GM21717 (cell line): ENCODE data around the gene PLCH2.

Source experiments
- ATAC-seq: cut with Tn5 transposase; IDR thresholded peaks from one replicate; pipeline ENCODE4 v1.9.1; 2021; ENCODE audit warnings: mild to moderate bottlenecking, moderate library complexity; ENCODE audit not compliant: unreplicated experiment

Gene PLCH2

DNA sequence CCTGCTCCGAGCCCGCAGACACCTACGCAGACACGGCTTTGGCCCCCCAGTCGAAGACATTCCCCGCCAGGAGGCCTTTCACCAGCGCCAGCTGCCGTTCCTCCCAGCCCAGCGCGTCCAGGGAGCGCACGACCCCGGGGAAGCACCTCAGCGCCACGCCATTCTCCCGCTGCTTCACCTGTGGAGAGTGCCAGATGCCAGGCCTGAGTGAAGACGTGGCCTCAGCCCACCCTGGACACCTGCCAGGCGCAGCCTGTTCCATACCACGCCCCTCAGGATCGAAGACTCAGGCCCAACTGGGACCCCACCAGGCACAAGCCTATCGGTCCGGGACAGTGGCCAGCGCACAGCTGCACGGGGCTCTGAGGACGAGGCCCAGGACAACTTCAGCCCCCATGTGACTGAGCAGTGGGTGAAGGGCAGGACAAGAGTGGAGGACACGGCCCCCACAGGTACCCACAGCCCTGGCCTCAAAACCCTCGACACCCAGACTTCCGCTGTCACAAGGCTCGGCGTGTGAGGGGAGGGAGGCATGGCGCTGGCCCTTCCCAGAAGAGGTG, 36.9 kb downstream of the PLCH2 start:
- ATAC-seq = no peak

DNA sequence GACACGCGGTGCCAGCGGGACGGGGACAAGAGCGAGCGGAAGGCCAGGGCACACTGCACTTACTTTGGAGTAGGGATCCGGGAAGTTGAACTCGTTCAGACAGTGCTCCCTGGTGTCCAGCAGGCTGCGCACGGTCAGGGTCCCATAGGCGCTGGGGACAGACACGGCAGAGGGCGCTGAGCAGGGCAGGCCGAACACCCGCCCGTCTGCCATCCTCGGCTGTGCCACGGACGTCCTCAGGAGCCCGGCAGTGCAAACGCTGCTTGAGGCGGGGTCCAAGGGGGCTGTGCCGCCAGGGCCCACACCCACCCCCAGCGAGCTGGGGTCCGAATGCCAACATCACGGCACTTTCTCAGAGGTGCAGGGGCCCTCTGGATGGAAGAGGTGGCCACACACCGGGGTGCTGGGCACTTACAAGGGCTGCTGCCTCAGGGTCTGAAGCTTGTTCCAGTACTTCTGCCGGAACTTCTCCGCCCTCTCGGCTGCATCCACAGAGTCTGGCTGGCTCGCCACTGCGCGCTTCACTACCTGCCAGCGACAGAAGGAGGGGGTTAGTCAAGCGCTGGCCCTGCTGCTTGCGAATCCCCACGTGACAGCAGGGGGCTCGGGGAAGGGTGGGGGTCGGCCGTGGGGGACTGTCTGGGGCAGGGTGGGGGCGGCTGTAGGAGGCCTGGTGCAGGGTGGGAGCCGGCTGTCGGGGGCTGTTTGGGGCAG, 38.0 kb downstream of the PLCH2 start:
- no peak for ATAC-seq

DNA sequence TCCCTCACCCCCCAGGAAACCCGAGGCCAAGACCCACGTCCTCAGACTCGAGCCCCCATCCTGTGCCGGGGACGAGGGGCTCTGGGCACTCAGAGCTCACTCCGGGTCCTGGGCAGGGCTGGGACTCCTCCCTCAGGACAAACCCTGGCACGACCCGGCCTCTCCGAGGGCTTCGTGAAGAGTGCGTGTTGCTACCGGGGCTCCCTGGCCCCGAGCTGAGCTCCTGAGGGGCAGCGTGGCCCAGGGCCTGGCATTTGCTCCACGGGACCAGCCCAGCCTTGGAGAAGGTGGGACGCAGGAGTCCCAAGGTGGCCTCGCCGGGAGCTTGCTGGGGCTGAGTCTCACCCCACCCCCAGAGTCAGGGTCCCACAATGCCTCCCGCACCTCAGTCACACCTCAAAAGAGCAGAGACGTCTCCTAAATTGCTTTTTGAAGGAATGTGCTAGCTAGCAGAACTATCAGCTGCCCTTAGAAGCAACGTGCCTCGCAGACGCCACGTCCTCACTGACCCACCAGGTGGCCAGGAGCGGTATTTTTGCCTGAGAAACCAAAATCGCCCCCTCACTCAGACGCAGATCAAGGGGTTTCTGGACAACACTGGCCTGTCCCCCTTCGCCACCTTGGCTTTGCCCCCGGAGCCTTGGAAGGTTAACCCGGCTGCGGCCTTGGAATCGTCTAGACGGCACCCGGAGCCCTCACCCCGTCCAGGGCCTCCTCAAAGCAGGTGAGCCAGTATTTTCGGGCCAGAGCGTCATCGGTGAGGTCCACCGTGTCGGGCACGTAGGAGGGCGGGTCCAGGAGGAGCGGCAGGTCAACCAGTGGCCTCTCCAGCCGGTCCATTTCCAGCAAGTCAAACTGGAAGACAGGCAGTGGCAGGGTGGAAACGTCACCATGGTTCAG, 39.0 kb downstream of the PLCH2 start:
- no peak for ATAC-seq

DNA sequence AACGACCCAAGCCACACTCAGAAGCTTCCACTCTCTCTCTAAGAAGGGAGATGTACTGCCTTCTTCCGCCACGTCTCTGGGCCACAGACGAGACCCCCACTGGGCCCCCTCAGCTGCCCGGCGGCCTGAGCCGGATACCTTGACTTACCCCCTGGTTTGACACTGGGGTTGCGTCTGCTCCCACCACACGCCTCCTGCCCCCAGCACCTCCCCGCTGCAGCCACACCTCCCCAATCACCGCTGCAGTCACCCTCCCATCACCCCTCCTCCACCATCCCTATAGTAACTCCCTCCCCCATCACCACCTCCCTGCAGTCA, 39.6 kb downstream of the PLCH2 start:
- no peak for ATAC-seq

DNA sequence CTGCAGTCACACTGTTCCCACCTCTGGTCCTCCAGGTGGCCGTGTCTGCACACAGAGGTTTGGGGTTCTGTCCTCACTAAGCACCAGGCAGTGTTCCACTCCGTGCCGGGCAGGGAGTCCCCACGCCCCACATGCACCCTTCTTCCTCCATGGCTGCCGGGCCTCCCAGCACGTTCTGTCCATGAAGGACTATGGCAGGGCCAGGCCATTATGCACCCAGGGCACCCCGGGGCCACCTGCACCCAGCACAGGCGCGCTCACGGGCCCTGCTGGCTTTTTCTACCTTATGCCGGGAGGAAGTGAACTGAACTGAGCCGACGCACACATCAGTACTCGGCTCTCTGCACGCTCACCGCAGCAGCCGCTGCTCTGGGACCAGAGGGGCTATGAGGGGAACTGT, 40.0 kb downstream of the PLCH2 start:
- ATAC-seq = no peak

DNA sequence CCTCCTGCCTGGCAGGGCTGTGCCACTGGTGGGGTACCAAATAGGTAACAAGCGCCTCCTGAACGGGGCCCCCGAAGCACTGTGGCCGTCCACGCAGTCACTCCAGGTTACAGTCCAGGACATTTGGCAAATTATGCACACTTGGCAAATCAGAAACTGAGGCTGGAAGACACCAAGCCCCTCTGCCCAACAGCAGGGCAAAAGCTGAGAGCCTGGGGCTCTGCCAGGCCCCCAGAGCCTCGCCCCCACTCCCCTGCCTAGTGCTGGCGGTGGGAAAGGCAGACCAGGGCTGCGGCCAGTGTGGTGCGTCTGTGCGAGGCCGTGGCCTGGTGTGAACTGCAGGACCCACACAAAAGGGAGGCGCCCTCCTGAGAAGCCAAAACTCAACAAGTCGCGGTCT, 40.9 kb downstream of the PLCH2 start:
- ATAC-seq = no peak

DNA sequence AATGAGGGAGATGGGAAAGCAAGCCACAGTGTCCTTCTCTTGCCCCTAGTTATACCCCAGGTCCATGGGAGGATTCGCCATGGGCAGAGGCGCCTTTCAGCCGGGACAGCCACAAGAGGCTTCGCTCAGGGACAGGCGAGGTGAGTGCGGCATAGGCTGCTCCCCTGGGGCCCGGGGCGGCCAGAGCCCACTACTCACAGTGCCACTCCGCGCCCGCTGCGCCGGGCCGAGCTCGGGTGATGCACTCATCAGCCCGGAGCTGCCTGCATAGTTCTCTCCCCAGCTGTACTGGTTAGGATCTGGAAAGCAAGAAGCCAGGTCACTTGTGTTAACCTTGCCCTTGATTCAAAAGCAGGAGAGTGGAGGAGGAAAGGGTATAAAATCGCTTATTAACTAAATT, 41.9 kb downstream of the PLCH2 start:
- ATAC-seq = no peak

DNA sequence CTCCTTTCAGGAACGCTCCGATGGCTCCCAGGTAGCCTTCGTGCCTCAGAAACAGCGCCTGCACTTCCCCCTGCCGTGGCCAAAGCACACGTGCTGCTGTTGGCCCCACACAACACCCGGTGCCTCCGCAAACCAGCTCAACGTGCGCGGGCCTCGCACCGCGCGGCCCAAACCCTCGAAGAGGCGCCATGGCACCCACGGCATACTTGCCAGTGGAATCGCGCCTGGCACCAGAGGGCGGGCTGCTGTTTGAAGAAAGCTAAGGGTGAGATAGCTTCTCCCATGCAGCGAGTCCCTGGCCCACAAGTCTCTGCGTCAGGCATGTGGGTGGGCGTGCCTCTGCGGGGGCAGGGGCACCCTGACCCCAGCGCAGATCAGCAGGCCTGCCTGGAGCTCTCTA, 42.4 kb downstream of the PLCH2 start:
- ATAC-seq = no peak

DNA sequence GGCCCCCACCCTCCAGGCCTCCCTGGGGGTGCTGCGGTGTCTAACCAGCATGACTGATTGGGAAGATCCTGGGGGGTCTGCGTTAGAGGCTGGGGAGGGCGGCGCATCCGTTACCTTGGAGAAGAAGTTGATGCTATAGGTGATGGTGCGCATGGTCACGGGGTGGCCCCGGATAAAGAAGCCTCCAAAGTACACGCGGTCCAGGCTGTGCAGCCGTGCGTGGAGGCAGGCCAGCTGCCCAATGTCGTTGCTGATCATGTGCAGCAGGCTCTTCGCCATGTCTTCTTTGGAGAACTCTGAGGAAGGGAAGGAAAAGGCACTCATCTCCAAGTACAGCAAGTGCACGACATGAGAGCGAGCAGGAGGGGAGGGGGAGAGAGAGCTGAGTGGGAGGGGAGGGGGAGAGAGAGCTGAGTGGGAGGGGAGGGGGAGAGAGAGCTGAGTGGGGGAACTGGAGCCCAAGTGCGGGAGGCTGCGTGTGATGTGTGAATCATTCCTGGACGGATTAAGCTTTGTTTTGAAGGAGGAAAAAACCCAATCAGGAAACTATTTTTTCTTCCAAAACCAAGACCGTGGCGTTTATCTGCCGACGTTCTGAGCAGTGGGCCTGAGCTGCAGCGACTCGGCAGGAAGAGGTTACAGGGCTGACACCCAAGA, 43.1 kb downstream of the PLCH2 start:
- no peak for ATAC-seq

DNA sequence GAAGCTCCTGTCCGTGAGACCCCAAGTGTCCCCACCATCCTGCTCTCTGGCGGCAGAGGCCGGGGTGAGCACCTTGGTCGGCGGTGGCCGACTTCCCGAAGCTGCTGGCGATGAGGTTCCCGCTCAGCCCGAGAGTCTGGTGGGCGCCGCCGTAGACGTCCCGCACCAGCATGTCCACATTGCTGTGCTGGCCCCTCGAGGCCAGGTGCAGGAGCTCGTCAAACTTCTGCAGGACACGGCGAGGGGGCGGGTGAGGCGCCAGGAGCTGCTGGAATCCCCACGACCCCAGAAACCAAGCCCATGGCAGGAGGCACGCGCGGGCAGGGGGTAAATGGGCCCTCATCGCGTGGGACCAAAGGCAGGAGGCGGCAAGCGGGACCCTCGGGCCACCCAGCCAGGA, 43.6 kb downstream of the PLCH2 start:
- no peak for ATAC-seq

DNA sequence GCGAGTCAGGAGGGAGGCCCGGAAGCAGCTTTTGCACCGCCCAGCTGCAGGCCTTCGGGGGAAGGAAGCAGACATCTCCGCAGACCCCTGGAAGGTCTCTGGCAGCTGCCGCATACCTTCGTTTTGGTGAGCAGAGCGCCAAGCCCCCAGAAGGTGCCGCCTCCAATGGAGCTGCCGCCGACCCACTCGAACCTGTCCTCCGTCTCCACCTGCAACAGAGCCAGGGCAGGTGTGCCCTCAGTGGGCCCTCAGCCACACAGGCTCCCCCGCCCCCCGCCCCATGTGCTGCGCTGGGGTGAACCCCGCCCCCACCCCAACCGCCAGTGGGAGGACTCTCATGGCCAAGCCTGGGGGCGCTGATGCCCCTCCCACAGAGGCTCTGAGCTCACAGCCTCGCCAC, 44.1 kb downstream of the PLCH2 start:
- no peak for ATAC-seq

DNA sequence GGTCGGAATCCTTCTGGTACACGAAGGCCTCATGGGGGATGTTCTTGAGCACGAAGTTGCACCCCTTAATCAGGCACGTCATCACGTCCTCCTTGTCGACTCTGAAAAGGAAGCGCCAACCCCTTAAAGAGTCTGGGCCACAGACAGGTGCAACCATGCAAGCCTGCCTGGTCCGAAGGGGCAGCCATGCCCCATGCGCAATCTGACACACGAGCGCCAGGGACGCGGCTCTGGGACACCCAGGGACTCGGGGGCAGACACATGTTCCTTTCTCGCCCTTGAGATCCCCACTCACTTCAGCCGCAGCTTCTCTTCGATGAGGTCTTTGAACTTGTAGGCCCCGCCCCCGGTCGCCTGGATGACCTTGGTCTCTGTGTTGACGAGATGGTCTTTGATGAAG, 44.7 kb downstream of the PLCH2 start:
- no peak for ATAC-seq

DNA sequence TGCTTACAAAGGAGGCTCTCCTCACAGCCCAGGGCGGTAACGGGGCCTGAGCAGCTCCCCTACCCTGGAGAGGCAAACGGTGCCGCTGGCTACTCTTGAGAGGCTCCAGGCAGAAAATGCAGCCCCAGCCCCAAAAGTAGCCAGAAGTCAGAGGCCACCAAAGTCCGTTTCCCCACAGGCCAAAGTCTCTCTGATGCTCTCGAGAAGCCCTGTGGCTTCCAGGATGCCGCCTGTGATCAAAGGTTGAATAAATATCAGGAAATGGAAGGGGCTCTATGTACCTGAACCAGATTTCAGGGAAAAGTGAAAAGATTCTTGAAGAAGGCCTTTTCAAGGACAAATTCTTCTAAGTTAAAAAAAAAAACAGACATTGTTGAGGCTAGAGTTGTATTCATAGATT, 46.1 kb downstream of the PLCH2 start:
- no peak for ATAC-seq

DNA sequence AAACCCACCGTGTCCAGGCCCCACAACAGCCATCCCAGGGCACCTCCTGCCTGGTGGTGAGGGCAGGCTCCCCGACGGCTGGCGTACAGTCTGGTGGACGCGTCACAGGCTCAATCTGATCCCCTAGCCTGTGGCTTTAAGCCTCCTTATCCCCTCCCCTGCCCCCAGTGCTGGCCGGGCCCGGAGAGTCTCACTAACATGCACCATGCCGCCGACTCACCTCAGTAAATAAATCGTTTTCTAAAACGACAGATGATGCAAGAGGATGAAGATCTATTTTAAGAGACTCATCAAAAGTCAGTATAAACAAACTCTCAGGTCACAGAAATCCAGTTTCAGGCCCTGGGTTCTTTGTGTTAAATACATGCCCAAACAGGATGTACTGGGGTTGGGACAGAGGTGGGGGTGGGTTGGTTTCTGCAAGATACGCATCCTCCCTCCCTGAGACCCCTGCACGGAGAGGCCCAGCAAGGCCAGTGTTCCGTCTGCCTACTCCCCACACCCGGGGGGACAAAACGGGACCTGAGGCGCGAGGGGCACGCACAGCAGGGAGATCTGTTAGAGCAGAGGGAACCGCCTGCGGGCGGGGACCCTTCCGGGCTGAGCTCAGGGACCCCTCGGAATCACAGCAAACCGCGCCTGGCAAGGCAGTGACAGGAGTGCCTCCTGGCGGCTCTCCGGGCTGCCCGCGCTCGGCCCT, 47.3 kb downstream of the PLCH2 start:
- no peak for ATAC-seq

DNA sequence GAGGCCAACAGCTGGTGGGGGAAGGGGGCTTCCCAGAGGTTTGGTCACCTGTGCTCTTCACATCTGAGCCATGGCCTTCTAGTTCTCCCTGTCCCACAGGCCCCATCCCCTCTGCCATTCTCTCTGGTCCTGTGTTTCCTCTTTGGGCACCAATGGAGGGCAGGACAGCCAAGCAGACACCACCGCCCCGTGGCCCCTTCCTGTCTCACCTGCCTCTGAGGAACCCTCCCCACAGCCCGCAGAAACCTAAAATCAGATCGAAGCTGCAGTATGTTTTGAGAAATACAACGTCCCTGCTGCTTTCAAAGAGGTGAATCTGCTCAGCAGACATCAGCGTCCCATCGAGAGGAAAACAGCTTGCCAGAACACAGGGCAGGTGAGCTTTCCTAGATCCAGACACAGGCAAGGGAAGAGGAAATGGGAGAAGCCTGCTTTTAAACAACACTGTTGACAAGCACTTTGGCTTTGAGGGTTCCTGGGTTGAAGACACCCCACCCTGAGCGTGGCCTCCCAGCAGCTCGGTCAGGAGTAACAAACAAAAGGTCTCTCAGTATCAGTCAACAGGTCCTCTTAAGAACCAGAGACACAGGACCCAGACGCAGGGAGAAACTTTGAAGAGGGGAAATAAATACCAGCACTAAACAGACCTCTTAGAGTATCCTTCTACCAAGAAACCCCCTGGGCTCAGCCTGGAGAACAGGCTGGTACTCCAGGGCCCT, 48.0 kb downstream of the PLCH2 start:
- ATAC-seq = no peak

DNA sequence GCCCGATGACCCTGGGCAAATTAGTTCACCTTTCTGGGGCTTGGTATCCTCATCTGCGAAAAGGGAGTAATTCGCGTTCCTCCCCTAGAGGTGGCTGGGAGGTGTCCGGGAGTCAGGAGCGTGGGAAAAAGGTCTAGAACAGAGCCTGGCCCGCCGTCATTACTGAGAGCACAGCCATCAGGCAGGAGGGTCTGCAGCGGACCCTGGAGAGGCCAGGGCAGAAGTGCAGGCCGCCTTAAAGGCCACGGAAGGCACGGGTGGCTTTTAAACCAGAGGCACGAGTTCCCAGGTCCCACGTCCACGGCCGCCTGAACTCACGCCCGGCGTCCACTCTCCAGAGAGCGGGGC, 49.5 kb downstream of the PLCH2 start:
- ATAC-seq = no peak

DNA sequence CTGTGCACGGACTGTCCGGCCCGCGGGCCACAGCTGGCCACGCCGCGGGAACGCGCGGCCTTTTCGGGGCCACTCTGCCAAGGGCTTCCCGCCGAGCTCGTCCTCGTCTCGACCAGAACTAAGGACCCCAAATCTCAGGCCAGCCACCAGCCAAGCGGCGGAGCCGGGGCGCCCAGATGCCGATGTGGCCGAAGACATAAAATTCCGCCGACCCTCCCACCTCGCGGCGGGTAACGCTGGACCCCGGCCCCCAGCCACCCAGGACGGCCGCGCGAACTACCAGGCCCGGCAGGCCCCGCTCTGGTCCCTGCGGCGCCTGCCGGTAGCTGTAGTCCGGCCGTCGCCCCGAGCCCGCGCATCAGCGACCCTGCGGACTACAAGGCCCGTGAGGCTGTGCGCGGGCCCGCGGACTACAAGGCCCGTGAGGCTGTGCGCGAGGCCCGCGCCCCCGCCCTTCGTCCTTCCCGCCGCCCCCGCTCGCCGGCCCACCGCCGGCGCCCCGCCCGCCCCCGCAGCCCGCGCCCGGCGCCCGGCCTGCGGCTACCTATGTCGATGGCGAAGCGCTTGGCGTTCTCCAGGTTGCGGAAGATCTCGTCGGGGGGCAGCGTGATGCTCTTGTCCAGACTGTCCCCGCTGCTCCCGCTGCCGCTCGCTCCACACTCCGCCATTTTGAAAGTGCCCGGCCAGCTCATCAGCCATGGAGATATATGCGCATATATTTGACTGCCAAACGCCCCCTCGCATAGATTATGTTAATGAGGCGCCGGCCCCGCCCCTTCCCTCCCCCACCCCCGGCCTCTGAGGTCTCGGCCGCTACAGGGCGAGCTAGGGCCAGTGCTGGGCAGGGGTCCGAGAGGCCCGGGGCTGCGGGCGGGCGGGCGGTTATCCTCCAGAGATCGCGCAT, 50.1 kb downstream of the PLCH2 start, which contains the start of gene PANK4:
Gene PANK4, minus strand, starts transcription at position 677 of the 904 bp plus-strand sequence. Its CDS starts 9 bp downstream, at position 668.
- ATAC-seq = peak; percentile 76

DNA sequence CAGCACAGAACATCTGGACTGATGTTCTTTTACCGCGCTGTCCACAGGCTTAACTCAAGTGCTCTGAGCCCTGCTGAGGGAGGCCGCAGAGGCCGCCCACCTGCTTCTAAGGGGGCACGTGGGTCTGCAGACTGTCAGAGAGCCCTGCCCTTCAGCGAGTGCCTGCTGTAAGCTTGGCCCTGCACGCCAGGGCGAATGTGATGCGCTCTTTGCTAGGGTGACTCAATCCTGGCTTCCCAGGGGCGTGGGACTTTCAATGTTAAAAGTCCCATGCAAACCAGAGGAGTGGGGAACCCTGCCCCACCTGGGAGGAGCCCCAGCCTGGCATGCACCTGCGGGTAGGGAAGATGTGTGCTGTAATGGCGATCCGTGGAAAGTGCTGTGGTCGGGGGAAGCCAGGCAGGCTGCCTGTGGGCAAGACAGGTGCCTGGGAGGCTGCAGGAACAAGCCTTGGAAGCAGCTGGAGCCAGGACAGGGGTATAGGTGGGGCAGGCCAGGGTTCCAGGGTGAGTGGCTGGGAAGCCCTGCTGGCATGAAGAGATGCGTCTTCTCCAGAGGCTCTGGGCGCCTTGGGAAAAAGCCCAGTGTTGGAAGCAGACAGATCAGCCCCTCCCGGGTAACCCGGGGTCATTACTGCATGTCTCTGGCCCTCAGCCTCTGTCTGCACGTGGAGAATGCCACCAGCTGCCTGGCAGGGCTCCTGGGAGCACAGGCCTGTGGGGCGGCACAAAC, 50.9 kb downstream of the PLCH2 start:
- peak; percentile 38 for ATAC-seq

DNA sequence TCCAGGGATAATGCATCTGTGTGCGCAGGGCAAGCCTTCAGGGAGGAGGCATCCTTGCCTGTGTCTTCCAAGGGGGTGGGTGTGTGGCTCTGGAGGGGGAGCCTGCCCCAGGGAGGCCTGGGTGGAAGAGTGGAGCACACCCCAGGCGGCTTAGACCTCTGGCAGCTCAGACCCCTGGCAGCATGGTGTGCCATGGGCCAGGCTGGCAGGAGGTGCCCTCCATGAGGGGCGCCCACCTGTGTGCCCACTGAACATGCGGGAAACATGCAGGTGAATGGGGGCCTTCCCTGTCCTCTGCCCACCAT, 51.4 kb downstream of the PLCH2 start:
- ATAC-seq = no peak
